GM19397 (cell line): ENCODE measurements around the gene STK35.

Experiments
- ATAC-seq: cut with Tn5 transposase; IDR thresholded peaks from one replicate; pipeline ENCODE4 v1.9.1; 2021; ENCODE audit warnings: mild to moderate bottlenecking, moderate library complexity; ENCODE audit not compliant: unreplicated experiment

The STK35 gene

DNA sequence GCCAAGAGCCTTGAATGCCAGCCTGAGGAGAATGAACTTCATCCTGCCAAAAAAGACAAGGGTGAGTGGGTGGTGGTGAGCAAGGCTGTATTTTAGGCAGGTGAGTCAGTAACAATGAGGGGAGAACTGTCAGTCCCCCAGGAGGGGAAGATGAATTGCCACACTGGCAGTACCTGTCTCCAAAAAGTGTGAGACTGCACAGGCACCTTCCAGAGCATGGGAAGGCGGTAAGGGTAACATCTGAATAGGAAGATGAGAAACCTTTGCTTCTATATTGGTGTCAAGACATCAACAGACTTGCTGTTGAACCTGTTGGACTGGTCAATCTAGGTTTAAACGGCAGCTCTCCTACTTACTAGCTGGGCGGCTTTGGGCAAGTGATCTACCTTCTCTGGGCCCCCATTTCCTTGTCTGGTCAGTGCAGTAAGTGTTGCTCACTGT, 30.9 kb downstream of the STK35 start:
- no peak for ATAC-seq

DNA sequence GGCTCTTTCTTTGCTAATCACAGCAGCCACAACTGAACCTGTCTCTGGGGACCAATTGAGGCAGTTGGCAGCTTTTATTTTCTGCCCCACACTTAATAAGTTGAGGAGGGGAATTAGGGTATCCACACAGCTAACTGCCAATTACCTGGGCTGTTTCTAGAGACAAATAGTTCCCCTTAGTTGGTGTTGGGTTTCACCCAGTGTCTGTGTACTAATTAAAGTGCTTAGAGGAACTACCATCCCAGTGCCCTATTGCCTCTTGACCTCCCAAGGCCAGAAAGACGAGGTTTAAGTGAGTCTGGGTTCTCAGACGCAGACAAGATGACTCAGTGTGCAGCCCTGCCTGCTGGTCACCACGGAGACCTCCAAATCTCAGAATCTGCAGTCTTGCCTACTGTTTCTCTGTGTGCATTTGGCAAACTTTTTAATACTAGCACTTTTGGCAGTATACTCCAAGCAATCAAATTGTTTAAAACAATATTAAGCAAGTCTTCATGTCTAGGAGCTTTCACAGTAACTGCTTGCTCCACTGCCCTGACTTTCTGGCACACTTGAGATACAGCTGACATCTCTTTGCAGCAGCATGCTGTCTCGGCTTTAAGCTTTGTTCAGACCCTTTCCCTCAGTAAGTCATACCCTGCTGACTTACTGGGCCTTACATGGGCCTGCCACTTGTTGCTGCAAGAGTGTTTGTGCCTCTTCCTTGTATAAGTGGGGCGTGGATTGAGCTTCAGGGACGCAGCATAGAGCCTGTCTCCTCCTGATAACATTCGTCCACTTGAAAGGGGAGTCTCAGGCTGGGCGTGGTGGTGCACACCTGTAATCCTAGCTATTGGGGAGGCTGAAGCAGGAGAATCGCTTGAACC, 31.9 kb downstream of the STK35 start:
- ATAC-seq = no peak

DNA sequence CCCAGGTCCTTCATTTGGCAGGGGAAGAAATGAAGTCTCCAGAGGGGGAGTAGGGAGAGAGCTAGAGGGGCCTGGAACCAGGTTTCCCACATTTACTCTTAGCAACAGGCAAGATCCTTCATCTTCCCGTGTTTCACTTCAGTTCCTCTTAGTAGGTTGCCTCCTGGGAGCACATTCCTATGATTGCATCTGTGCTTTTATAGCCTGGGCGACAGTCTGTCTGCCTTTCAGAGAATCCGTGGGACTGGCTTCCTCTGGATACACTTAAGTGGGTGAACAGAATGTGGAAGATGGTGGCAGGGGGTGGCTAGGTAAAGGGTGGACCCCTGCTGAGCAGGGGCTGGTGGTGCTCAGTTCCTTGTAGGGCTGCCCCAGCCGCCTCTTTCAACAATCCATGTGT, 33.4 kb downstream of the STK35 start:
- no peak for ATAC-seq

DNA sequence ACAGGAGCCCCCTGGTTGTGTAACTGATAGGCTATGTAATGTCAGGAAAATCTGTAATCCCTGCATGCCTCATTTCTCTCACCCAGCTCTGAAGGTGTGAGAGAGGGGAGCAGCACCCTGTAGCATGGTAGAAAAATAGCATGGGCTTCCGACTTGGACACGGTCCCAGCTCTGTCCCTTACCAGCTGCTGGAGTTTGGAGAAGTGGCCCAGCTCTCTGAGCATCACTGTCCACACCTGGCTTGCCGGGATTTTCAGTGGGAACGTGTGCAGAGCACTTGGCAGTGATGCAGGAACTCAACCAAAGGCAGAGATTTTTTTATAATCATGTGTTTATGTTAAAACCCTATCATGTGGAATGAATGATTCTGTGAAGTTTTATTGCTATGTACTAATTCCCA, 34.6 kb downstream of the STK35 start:
- no peak for ATAC-seq

DNA sequence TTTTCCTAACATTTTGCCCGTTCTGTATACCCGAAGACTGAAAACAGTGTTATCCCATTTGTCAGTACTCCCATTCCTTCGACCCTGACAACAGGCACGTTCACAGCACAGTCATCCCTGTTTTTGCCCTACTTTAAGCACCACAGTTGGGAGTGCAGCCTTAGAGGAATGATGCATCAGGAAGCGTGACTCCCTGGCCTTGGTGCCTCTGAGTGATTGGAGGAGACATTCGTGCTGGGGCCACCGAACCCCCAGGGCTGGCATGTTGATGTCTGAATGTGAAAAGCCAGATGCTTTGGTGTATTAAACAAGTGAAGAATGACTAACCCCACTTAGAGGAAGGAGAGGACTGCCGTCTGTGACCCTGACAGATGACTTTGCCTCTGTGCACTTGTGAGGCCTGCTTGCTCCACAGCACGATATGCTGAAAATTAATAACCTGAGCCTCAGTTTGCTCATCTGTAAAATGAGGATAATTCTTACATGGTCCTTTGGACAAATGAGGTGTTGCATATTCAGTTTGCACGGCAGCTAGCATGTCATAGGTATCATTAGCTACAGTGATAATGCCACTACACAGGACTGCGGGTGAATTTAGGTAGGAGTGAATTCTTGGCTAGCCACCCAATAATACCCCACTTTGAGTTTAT, 36.0 kb downstream of the STK35 start:
- no peak for ATAC-seq

DNA sequence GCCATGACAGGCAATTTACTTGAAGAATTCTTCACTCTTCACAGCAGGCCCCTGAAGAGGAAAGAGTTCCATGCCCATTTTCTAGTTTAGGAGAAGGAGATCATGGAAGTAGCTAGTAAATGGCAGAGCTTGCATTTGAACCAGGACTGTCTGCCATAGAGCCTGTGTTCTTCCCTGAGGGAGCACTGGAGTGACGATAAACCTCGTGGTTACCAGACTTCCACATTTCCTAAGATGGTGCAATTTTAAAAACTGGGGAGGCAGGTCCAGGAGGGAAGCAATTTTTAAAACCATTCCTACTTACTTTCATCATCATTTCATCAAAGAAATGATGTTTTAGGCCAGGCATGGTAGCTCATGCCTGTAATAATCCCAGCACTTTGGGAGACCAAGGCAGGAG, 36.8 kb downstream of the STK35 start:
- no peak for ATAC-seq

DNA sequence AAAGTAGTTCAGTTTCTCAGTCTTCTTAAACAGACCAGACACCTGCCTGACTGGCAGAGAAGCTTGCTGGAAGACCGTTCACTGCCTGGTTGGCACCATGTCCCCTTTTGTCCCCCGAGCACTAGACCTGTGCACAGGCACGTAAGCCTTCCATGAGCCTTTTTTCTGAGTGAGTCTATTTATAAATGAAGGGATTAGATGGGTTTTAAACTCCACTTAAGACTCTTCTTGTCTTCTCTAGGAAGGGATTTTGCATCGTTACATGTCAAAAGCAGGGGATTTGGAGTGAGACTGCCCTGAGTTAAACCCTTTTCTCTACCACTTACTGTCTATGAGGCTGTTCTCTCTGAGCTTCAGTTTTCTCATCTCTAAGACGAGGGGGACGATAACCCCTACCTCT, 37.6 kb downstream of the STK35 start:
- ATAC-seq = no peak

DNA sequence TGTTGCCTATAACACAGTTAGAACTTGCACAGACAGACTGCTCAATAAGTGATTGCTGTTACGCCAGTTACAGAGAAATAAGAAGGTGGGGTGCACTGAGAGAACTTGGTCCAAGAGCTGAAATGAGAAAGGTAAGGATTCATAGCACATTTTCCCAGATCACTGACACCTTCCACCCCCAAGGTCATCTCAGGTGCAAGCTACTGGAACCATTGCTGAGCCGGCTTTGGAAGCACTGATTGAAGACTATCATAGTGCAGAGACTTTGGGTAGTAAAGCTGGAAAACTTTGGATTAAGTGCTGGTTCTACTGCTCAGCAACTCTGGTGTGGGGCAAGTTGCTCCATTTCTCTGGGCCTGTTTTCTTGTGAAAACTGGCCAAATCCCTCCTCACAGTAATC, 38.1 kb downstream of the STK35 start:
- ATAC-seq = no peak

DNA sequence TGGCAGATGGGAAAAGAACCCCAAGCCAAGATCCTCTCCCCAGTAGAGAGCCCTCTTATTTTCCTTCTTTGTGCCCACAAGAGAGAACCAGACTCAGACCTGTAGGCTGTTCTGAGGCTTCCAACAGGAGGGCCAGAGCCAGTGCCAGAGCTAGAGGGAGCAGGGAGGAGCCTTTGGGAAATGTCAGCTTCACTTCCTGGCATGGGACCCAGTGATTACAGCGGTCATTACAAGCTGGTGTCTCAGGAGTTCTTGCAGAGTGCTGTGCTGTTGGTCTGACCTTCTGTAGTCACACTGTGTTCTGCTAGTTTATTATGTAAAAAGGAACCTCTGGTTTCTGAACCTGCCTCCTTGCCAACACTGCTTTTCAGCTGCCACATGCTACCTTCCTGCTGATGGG, 38.9 kb downstream of the STK35 start:
- ATAC-seq = no peak

DNA sequence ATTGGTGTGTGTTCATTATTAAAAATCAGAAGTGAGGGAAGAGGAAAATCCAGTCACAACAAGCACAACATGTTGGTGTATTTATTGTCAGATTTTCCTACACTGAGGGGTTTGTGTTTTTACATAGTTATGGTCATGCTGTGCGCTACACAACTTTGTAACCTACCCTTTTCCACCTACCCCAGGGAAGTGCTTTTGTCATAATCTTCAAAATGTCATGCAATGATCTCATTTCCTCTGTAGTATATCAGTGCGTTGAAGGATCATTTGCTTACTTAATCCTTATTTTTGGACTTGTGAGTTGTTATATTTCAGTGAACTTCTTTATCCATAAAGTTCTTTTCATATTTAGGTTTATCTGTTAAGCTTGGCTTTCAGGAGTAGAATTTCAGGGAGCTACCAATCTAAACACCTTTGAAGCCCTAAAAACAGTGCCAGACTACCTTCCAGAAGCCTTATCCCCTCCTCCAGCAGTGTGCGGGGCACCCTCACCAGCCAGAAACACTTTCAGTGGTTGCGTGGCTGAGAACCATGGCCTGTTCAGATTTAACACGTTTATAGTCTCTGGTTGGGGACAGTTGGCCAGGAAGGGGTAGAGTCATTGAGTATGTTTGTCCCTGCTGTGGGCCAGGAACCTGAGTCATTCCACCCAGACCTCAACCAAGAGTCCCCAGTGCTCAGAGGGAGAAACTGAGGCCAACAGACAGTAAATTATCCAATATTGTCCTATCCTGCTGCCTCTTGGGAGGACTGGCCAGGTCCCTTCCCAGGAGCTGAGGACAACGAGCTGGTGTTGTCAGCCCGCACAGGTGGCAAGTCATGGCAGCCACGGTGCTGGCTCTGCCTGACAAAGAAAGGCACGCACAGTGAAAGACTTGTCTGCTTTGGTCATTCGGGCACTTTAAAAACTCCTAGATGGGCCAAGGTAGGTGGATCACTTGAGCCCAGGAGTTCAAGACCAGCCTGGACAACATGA, 40.3 kb downstream of the STK35 start:
- ATAC-seq = no peak

DNA sequence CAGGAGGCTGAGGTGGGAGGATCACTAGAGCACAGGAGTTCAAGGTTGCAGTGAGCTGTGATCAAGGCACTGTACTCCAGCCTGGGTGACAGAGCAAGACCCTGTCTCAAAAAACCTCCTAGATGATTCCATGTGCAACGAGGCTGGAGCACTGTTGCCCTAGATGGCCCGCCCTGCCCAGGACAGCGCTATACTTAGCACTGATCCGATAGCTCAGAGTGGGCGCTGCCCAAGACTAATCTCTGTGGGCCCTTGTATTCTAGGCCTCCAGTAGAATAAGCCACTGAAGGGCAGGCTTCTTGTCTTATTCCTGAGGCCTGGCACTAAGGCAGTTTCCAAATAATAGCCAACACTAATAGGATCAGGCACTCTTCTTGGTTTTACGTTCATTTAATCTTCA, 41.0 kb downstream of the STK35 start:
- no peak for ATAC-seq

DNA sequence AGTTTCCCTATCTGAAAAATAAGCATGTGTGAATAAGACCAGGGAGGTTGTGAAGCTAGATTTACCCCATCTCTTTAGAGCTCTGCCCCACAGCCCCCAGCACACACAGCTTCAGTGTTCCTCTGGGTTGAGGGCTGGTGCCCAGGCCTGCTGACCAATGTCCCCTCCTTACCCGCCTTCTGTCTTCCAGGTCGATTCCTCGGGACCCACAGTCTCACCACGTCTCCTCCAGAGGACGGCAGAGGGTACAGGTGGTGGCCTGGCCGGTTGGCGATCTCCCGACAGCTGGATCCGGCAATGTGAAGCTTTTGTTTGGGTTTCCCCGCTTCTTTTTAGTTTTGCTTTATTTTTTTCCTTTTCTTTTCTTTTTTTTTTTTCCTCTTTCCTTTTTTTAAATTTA, 42.0 kb downstream of the STK35 start:
- no peak for ATAC-seq

DNA sequence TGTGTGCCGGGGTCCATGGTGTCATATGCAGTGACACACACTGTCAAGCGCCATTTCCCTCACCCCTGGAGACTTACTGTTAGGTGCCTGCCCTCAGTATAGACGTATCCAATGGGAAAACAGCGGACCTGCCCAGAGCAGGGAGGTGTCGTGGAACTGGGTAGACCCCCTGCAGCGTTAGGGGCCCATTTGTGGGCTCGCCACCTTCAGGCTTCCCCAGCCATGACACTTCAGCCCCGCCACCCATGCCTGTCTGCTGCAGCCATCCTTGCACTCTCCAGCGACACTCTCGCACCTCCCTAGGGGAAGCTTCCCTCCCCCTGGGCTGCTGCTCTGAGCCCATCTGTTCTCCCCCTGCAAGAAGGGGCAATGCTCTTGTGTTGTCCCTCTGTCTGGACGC, 43.2 kb downstream of the STK35 start:
- no peak for ATAC-seq

DNA sequence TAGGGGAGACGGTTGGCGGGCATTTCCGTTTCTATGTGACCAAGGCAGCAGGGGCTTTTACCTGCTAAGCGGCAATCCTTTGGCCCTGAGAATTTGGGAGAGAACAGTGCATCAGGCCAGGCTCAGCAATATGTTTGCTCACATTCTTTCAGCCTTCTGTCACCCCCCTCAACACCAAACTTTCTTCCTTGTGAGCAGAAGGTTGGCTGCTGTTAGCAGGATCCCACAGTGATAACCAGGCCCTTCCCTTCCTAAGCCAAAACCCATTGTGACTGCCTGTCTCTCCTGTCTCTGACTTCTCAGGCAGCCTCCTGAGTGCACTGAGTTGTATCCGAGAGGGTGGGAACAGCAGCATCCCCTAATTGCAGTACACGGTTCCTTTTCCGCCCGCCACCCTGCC, 43.7 kb downstream of the STK35 start:
- no peak for ATAC-seq

DNA sequence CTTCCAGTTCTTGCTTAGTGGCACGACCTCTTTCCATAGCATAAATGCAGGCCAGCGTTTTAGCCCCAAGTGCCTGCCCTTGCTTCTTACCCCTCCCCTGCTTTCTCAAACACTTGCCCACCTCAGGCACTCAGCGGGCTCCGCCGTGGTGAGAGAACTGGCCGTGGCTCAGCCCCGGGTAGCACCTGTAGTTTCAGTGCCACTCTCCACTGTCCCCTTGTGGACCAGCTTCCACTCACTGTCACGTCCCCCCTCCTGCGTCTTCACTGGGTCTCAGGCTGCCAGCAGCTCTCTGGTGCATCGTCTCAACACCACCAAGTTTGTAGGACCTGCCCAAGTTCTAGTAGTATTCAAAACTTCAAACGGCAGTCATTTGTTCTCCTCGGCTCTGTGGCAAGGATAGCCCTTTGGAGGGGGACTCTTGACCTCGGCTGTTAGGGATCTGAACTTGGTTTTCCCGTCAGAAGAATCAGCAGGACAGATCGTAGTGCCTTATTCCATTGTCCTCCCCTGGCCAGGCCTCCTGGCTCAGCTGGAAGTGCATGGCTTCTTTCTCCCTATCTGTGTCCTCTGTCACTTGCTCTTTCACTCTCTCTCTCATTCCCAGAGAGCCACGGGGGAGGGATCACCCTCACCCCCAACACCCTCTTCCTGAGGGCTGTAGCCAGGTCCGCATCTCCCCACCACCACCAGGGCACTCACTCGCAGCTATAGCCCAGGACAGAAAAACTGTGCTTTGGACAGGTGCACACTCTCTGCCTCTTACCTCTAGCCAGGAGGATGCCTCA, 44.6 kb downstream of the STK35 start:
- ATAC-seq = no peak

DNA sequence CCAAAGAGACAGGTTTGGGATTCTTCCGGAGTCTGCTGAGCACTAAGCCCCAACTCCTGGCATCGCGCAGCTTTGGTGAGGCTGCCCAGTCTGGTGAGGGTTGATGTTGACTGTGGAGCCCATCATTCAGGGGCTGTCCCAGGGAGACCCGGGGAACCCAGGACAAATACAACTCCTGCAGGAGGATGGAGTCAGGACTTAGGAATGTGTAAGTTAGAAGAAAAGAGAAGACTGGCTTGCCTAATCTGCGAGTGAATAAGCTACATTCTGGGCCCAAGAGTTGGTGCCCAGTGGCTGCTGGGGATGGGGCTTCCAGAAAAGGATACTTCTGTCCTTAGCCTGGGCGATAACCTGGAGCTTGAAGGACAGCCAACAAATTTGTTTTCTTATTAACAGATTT, 47.9 kb downstream of the STK35 start:
- ATAC-seq = no peak

DNA sequence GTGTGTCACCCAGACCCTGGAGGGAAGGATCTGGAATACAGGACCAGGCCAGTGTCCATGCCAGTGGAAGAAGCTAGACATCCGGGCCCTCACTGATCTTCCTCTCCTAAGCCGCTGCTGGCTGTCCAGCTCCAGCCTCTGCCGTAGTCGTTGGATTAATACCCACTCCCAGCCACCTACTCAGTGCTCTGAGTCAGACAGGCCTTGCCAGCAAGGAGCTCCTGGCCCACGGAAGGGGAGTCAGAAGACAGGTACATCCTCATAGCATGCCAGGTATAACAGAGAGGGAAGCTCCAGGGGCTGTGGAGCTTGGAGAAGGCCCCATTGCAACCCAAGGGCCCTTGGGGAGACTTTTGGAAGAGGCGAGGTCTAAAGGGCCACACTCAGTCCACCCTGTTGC, 49.0 kb downstream of the STK35 start:
- no peak for ATAC-seq

DNA sequence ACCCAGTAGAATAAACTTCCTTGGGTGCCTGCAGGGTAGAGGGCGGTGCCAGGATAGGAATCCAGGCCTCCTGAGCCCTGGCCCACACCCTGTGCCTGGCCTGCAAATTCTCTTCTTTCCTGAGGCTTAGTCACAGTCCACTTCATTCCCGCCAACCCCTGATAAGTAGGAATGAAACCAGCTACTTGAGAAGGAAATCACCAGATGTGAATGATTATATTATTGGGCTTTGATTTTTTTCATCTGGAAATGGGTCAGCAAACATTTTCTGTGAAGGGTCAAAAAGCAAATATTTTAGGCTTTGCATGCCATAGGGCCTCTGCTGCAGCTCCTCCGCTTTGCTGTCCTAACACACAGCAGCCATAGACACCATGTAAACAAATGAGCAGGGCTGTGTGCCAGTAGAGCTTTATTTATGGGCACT, 50.2 kb downstream of the STK35 start:
- no peak for ATAC-seq

DNA sequence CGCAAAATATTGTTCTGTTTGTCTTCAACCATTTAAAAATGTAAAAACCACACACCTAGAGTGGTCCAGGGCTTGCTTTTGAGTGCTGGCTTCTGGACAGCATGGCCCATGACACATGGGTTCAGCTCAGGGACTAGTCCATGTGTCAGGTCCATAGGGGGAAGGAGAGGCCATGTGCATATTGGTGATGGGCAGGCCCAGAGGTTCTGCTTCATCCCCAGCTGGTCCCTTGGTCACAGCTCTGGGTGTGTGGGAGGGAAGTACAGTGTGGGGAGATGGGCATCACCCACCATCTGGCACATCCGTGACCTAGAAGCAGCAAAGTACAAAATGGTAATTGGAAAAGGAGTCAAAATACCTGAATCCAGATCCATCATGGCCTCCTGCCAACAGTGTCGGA, 50.7 kb downstream of the STK35 start:
- no peak for ATAC-seq

DNA sequence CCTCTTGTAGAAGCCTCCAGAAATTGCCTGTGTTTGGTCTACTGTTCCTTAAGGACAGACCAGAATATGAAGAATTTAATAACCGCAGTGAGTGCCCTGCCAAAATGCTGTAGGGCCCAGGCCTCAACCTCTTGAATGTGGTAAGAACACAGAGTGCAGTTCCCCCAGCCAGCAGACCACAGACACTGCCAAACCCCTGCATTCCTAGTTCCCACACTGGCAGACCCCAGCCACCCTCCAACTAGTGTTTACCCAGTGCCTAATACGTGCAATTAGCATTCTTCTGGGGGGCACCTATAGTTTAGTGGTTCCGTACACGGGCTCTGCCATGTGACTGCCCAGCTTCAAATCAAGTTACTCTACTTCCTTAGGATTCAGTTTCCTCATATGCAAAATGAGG, 51.7 kb downstream of the STK35 start:
- no peak for ATAC-seq

DNA sequence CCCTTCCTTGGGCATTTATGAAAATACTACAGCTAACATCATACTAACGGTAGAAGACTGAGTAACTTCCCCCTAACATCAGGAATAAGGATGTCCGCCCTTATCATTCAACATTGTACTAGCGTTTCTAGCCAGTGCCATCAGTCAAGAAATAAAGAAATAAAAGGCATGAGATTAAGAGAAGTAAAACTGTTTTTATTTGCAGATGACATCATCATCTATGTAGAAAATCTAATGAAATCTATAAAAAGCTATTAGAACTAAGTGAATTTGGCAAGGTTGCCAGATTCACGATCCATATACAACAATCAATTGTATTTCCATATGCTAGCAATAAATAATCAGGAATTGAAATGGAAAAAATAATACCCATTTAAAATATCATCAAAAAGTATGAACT, 54.6 kb downstream of the STK35 start:
- ATAC-seq = no peak
